ENCODE results near the gene ABR. TPM values are rescaled to one million over a fixed set of nuclear protein-coding genes. Genes with fewer than 3 reads are reported as not detected.

The ABR gene
- polyA plus RNA-seq, 2 of the 4 experiments (the other 2 are of a cell fraction), result 70.9 to 73.8 TPM

DNA sequence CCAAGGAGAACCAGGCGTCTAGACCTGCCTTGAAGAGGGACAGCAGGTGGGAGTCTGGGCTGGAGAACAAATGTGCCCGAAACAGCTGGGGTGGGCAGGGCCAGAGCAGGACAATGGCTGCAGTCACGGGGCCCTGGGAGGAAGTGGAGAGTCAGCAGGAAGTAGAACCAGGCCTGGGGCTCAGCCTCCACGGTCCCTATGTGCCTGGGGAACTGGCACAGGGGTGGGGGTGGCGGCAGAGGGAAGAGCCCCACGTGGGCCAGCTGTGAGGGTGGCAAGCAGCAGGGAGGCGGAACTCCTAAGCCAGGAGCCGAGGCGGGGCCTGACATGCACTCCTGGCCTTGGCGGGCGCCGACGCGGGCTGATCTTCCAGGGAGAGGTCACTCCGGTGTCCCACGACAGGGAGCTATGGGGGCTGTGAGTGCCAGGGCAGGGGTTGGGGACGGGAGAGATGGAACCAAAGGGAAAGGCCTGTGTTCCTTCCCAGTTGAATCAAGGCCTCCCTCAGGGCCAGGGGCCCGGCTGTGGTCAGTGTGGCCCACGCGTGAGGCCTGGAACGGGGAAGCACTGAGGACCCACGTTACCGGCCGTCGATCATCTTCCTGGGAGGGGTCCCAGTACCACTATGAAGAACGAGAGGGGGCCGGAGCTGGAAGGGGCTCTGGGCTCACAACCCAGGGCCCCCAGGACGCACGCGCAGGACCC is 140.1 kb downstream of the ABR start:
- DNase-seq (ENCODE audit: low read depth in 1 of 2, low spot score in 1 of 2), result no peak
- Histone ChIP-seq H3K4me3 (no peak overlapping the region), H3K27ac (no peak overlapping the region), H3K4me2 (no peak overlapping the region), H3K4me1 (no peaks in the 10 kb centered on the region), H3K9me3 (no peaks in the 10 kb centered on the region)
- no peak for ATAC-seq
- TF ChIP-seq NR3C1 (IDR thresholded peaks at IDR 0.05), result no peak
- TF ChIP-seq HOXB5 (CRISPR knock-in tag; IDR thresholded peaks at IDR 0.05), result no peak
- no peak for TF ChIP-seq POLR2AphosphoS2 (conservative IDR thresholded peaks at IDR 0.05; ENCODE audit: low read length)
- TF ChIP-seq FOSL2 (IDR thresholded peaks at IDR 0.05), result no peak
- TF ChIP-seq FOSL2 (CRISPR knock-in tag; IDR thresholded peaks at IDR 0.05), result no peak
- TF ChIP-seq, protein P1, sequence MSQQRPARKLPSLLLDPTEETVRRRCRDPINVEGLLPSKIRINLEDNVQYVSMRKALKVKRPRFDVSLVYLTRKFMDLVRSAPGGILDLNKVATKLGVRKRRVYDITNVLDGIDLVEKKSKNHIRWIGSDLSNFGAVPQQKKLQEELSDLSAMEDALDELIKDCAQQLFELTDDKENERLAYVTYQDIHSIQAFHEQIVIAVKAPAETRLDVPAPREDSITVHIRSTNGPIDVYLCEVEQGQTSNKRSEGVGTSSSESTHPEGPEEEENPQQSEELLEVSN (IDR thresholded peaks at IDR 0.05; ENCODE audit: borderline replicate concordance, low read depth), result no peak
- TF ChIP-seq, protein P2, sequence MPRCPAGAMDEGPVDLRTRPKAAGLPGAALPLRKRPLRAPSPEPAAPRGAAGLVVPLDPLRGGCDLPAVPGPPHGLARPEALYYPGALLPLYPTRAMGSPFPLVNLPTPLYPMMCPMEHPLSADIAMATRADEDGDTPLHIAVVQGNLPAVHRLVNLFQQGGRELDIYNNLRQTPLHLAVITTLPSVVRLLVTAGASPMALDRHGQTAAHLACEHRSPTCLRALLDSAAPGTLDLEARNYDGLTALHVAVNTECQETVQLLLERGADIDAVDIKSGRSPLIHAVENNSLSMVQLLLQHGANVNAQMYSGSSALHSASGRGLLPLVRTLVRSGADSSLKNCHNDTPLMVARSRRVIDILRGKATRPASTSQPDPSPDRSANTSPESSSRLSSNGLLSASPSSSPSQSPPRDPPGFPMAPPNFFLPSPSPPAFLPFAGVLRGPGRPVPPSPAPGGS (IDR thresholded peaks at IDR 0.05), result no peak
- no peak for TF ChIP-seq MAFK (IDR thresholded peaks at IDR 0.05; ENCODE audit: partially characterized antibody)
- no peak for TF ChIP-seq GATA3 (IDR thresholded peaks at IDR 0.05; ENCODE audit: borderline replicate concordance)
- TF ChIP-seq EHMT2 (IDR thresholded peaks at IDR 0.05; ENCODE audit: low read depth), result no peak
- no peak for TF ChIP-seq FOSB (CRISPR knock-in tag; IDR thresholded peaks at IDR 0.05)
- no peak for TF ChIP-seq ESRRA (IDR thresholded peaks at IDR 0.05; ENCODE audit: borderline replicate concordance, low read length)
- TF ChIP-seq TP53 (CRISPR knock-in tag; IDR thresholded peaks at IDR 0.05), result no peak
- no peak for TF ChIP-seq HOXB13 (CRISPR knock-in tag; IDR thresholded peaks at IDR 0.05; ENCODE audit: low read depth)
- no peak for TF ChIP-seq EP300 (IDR thresholded peaks at IDR 0.05)
- no peak for TF ChIP-seq KDM5A (IDR thresholded peaks at IDR 0.05)
- TF ChIP-seq RAD21 (conservative IDR thresholded peaks at IDR 0.05 in 1 of 2, IDR thresholded peaks at IDR 0.05 in 1 of 2), result no peak
- TF ChIP-seq RNF2 (IDR thresholded peaks at IDR 0.05; ENCODE audit: borderline replicate concordance, low read depth), result no peak
- TF ChIP-seq SREBF2 (IDR thresholded peaks at IDR 0.05), result no peak
- FAIRE-seq, result no peak
- CTCF ChIA-PET, result interaction anchor here (1.1 to 10.3 kb wide), 6 partner anchors 9 to 244 kb away, joined by 3 to 102 read pairs (median 4); partner anchors contain the start of gene TIMM22
- WGBS (ENCODE audit: missing lambda C conversion rate), result 92% methylated on average over 30 of the region's 30 CpGs
- POLR2A ChIA-PET, result no interaction called here

DNA sequence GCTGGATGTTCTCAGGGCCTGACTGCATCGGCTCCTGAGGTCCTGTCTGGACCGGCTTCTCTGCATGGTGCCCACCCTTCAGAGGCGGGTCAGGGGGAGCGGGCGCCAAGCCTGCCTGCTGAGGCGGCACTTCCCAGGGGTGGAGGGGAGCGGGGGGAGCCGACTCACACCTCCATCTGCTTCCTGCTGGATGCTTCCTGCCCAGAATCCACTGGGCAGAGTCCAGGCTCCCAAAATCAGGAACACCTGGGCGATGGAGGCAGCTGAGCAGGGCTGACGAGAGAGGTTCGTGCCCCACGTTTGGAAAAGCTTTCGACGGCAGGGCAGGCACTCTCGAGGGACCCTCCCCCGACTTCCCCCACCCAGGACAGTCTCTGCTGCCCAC is 140.7 kb downstream of the ABR start:
- ChIA-PET POLR2A (no interaction called here), CTCF (interaction anchor here (1.1 to 10.3 kb wide), 4 partner anchors 10 to 244 kb away, joined by 3 to 102 read pairs (median 4); no protein-coding TSS in a partner anchor)
- Histone ChIP-seq H3K4me1 (no peaks in the 10 kb centered on the region), H3K4me2 (no peak overlapping the region), H3K4me3 (no peak overlapping the region), H3K9me3 (no peaks in the 10 kb centered on the region), H3K27ac (no peak overlapping the region)
- TF ChIP-seq RCOR1 (IDR thresholded peaks at IDR 0.05; ENCODE audit: low read depth, low read length) (no peak), CHD4 (IDR thresholded peaks at IDR 0.05; ENCODE audit: borderline replicate concordance) (no peak), NR3C1 (IDR thresholded peaks at IDR 0.05) (no peak), ZNF302 (CRISPR knock-in tag; IDR thresholded peaks at IDR 0.05) (no peak), JUN (IDR thresholded peaks at IDR 0.05) (no peak), RAD21 (conservative IDR thresholded peaks at IDR 0.05 in 1 of 2, IDR thresholded peaks at IDR 0.05 in 1 of 2) (no peak), HOXB5 (CRISPR knock-in tag; IDR thresholded peaks at IDR 0.05) (no peak), EHF (CRISPR knock-in tag; IDR thresholded peaks at IDR 0.05) (no peak), SREBF2 (IDR thresholded peaks at IDR 0.05) (no peak), RARB (CRISPR knock-in tag; IDR thresholded peaks at IDR 0.05) (no peak), RFX5 (IDR thresholded peaks at IDR 0.05) (no peak), GATA3 (IDR thresholded peaks at IDR 0.05; ENCODE audit: borderline replicate concordance) (no peak), CEBPB (IDR thresholded peaks at IDR 0.05) (no peak), CBX2 (IDR thresholded peaks at IDR 0.05; ENCODE audit: borderline replicate concordance, low read depth) (no peak), ESRRA (IDR thresholded peaks at IDR 0.05; ENCODE audit: borderline replicate concordance, low read length) (no peak)
- TF ChIP-seq, protein P3, sequence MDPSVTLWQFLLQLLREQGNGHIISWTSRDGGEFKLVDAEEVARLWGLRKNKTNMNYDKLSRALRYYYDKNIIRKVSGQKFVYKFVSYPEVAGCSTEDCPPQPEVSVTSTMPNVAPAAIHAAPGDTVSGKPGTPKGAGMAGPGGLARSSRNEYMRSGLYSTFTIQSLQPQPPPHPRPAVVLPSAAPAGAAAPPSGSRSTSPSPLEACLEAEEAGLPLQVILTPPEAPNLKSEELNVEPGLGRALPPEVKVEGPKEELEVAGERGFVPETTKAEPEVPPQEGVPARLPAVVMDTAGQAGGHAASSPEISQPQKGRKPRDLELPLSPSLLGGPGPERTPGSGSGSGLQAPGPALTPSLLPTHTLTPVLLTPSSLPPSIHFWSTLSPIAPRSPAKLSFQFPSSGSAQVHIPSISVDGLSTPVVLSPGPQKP (IDR thresholded peaks at IDR 0.05; ENCODE audit: low read depth, low read length), result no peak
- DNase-seq (ENCODE audit: low read depth in 1 of 2, low spot score in 1 of 2) (no peak), ATAC-seq (no peak), FAIRE-seq (no peak)
- 90% methylated on average over 16 of the region's 16 CpGs for WGBS (ENCODE audit: missing lambda C conversion rate)
